Measurements from ENCODE around the gene PER3. TPM values are rescaled to one million over a fixed set of nuclear protein-coding genes. Genes with fewer than 3 reads are reported as not detected.

Gene PER3
- total RNA-seq (2022; extraction: Qiagen RNA extraction) = 0.70 to 1.2 TPM (median 0.79 TPM) in 5 replicates

DNA sequence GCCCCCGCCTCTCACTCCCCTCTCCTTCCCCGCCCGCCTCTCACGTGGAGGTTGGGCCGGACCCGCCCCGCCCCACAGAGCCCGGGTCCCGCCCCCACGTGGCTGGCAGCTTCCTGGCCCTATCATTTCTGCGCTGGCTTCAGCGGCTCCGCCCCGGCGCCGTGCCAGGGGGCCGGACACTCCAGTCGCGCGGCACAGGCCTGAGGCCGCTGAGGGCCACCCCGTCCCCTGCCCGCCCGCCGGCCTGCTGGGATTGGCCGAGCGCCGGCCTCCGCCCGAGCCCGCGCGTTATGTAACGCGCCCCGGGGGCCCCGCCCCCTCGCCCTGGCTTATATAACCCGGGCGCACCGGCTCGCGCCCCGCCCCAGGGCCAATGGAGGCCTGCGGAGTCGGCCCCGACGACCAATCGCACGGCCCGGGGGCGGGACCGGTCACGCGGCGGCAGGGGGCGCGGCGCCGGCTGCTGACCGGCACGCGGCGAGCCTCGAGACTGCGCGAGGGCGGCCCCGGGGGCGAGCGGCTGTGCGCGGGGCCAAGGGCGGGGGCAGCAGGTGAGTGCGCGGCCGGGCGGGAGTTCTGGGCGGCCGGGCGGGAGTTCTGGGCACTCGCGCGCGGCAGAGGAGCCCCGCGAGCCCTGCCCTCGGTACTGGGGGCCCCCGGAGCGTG is at the start of gene PER3:
TSS of gene PER3 (plus strand) at position 466 of the 666 bp plus-strand sequence. CDS start 587 bp downstream, outside the sequence.

DNA sequence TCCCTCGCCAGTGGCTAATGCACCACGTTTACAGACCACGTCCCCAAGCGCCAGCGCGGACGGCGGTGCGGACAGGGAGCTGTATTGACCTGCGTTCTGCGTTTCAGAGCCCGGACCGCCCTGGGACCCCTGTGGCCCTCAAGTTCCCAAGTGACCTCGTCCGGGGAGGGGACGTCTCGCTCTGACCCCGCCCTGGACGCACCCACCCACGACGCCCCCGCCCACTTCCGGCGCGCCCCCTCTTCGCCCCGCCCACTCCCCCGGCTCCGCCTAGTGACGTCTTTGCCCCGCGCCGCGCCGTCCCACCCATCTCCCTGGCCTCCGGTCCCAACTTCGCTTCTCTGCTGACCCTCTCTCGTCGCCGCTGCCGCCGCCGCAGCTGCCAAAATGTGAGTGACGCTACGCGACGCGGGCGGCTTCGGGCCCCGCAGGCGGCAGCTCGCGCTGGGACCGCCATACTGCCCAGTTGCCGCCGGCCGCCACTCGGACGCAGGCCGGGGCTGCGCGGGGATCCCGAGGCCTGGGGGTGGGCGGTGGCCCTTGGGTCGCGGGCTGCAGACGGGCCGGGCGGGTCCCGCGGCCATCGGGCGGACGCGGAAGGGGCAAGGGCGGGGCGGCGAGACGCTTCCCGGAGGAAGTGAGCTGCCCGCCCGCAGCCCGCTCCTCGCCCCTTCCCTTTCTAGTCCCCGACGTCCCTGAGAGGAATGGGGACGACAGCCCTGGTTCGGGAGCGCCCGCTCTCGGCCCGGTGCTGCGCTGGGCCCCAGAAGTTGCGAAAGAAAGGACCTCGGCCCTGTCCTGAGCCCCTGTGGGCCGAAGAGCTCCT is 12.9 kb upstream of the PER3 start, which contains the start of gene VAMP3:
TSS of gene VAMP3 (plus strand) at position 300 of the 826 bp plus-strand sequence. CDS start at position 388, 88 bp downstream.

DNA sequence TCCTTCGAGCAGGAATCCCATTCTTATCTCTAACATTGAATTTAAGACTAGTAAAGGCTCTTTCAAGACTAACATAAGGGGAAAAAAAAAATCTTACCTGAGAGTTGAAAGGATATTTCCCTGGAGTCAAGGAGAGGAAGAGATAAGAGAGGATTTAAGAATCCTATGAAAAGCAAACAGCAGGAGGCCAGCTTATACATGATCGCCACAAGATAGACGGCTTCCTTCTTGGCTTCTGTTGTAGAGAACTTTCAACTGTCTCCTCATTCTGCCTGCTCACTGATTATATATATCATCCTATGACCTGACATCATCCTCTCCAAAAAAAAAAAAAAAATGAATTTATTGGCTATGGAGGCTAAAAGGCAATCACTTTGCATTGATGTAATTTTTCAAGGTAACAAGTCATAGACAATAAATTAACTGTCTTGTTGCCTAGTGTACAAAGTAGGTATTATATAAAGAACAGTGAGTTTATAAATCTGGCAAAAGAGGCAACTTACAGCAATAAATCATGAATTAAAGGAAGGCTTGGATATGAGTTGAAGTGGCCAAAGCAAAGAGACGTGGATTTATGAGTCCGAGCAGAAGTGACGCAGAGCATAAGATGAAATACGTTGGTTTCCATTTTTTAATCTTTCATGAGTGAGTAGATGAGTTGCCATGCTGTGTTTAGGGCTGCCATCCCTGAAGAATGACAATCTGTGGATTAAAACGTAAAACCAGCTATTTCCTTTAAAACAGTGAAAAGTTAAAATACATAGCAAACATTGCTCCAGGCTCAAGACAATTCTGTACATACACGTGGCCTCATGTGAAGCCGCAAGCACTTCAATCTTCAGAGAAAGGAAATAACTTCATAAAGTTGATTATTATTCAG is 69.0 kb downstream of the PER3 start, which contains the start of gene UTS2:
TSS of gene UTS2 (minus strand) at position 262 of the 880 bp plus-strand sequence. CDS start at position 200, 62 bp downstream.

Other genes starting within 250 kb of the PER3 start
- gene VAMP3, start 13.0 kb upstream of the PER3 start, total RNA-seq (2022; extraction: Qiagen RNA extraction) = 67.1 to 81.7 TPM (median 73.6 TPM) in 5 replicates
- not detected in 5 replicates for gene UTS2, start 68.8 kb downstream of the PER3 start, total RNA-seq (2022; extraction: Qiagen RNA extraction)
- 2.2 to 3.6 TPM (median 2.9 TPM) in 5 replicates for gene TNFRSF9, start 156.5 kb downstream of the PER3 start, total RNA-seq (2022; extraction: Qiagen RNA extraction)
- 327 to 388 TPM (median 355 TPM) in 5 replicates for gene PARK7, start 177.4 kb downstream of the PER3 start, total RNA-seq (2022; extraction: Qiagen RNA extraction)
- 189 to 265 TPM (median 226 TPM) in 5 replicates for gene ERRFI1, start 242.0 kb downstream of the PER3 start, total RNA-seq (2022; extraction: Qiagen RNA extraction)